Frontal cortex (tissue), 4 donors: ENCODE results near the gene NHERF1. TPM values are rescaled to one million over a fixed set of nuclear protein-coding genes. Genes with fewer than 3 reads are reported as not detected.
A peak's percentile ranks its signal among the peaks of the same experiment; 100 is the strongest.

Experiments used
- DNase-seq, 2 donors: peaks; one replicate each; pipeline ENCODE4 v3.0.0; 2012; ENCODE audit warnings: low spot score in 2 of 2
- FAIRE-seq: peaks from 2 replicates; lab custom pipeline; 2012; peaks lifted over from hg19 to GRCh38; lab: Jason Lieb, UNC
- total RNA-seq: library from RNA; depleted of rRNA; stranded (reverse); fragments of >200 nt; gene quantifications from one replicate; pipeline ENCODE4 v1.2.3, GENCODE V29; 2014
- donor health status: control.
- donor health status: control.
- donor health status: control.

Gene NHERF1
- total RNA-seq: 4.1 TPM

- no peak for FAIRE-seq
- peak; percentile 97 to 98 for DNase-seq
Observed at GRCh38 chr17:74748529-74749278, at the start of gene NHERF1. Gene NHERF1 (plus strand): TSS chr17:74748628. CDS start chr17:74748847, 219 bp downstream.

- FAIRE-seq: no peak
Observed at GRCh38 chr17:74699236-74699635, 49.2 kb upstream of the NHERF1 start.

DNA sequence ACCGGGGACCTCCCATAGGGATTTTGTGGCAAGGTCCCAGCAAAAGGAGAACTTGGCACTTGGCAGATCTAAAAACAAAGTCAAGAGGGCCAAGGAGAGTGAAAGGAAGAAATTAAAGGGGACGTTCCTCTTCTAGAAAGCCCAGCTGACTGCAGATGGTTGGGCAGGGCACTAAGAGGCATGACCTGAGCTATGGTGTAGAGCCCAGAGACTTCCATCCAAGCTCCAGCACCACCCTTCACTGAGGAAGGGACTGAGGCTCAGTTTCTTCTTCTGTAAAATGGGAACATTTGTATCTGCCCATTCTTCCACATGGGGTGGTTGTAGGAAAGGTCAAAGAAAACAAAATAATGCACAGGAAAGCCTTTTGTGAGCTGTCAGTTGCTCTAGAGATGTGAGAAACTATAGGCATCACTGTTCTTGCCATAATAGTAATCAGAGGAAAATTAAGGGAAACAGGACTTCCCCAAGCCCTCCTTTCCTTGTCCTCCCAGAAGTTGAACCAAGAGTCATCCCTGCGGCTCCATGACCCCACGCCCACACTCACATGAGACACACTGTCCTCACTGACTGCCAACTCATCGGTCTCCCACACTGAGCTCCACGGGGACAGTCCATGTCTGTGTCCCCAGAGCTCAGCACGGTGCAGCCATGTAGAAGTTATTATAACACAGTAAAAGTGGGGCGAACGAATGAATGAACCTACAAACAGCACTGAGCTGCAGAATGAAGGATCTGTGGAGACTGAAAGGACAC lies 46.1 kb upstream of the NHERF1 start:
- no peak for FAIRE-seq
- DNase-seq: no peak

More at GRCh38 chr17:74699236-74699635, 49.2 kb upstream of the NHERF1 start:
- DNase-seq: no peak

- no peak for DNase-seq
- FAIRE-seq: no peak
Observed at GRCh38 chr17:74703311-74703710, 45.1 kb upstream of the NHERF1 start.

DNA sequence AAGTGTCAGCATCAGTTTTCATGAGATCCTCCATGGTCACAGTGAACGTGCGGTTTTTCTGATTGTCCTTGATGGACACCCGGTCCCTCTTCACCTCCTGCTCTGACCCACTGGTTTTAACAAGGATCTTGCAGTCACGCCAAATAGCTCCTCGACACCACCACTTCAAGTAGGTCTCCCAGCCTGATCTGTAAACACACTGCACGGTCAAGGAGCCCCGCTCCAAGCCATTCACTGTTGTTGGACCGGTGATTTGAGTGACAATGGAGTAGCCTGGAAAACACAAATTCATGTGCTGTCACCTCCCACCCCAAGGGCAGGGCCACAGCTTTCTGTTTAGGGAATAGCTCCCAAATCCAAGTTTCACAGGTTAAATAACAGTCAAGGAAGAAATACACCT lies 43.9 kb upstream of the NHERF1 start:
- DNase-seq (no peak), FAIRE-seq (no peak)

- DNase-seq (no peak), FAIRE-seq (no peak)
Observed at GRCh38 chr17:74711058-74711824, 37.2 kb upstream of the NHERF1 start.

GRCh38 chr17:74712301-74712700 lies 36.1 kb upstream of the NHERF1 start:
- FAIRE-seq: no peak

GRCh38 chr17:74712756-74713155 lies 35.7 kb upstream of the NHERF1 start, which contains the start of gene CD300LF:
Gene CD300LF (minus strand): TSS chr17:74712923. CDS start chr17:74712866, 57 bp downstream.
- no peak for DNase-seq
- FAIRE-seq: no peak

More at GRCh38 chr17:74712301-74712700, 36.1 kb upstream of the NHERF1 start:
- no peak for DNase-seq

DNA sequence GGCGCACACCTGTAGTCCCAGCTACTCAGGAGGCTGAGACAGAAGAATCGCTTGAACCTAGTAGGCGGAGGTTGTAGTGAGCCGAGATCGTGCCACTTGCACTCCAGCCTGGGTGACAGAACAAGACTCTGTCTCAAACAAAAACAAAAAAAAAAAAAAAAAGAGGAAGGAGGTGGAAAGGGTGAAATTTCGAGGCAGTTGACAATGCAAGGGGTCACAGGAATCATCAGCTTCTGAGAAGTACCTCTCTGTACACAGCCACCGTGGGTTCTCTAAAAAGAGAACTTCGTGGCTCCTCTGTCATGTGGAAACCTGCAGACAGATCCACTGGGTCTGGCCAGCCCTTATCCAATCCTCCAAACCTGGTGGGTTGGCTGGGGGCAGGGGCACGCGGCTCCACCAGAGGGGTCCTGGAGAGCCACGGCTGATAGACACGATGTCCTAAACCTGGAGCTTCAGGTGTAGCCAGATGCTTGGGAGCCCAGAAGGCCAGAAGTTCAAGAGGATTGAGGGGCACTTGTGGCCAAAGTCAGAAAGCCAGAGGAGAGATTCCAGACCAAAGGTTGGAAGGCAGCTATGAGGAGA lies 35.2 kb upstream of the NHERF1 start:
- FAIRE-seq (no peak), DNase-seq (no peak)

DNA sequence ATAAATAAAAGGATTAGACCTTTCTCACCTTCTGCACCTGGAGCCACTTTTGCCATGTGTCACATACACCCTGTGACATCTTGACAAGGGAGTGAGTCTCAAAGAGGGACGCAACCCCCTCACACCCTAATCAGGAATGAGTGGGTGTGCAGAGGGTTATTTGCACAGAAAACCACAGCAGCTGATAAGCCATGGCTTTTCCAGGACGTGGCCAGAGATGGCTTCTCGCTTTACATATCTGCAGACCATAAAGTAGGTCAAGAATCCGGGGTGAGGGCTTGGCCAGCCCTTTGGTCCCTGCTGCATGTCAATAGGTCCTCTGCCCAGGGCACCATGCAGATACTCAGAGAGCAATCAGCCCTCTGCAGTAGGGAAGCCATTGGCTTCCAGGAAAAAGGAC lies 33.3 kb upstream of the NHERF1 start:
- FAIRE-seq (no peak), DNase-seq (no peak)

GRCh38 chr17:74720506-74720905 lies 27.9 kb upstream of the NHERF1 start:
- DNase-seq (no peak), FAIRE-seq (no peak)

GRCh38 chr17:74722782-74723181 lies 25.6 kb upstream of the NHERF1 start:
- FAIRE-seq: no peak

GRCh38 chr17:74723891-74724290 lies 24.5 kb upstream of the NHERF1 start:
- FAIRE-seq: no peak
- DNase-seq: no peak

More at GRCh38 chr17:74722782-74723181, 25.6 kb upstream of the NHERF1 start:
- no peak for DNase-seq

- DNase-seq: no peak
- FAIRE-seq: no peak
Observed at GRCh38 chr17:74725111-74725510, 23.3 kb upstream of the NHERF1 start.

- FAIRE-seq (no peak), DNase-seq (no peak)
Observed at GRCh38 chr17:74728033-74728701, 20.3 kb upstream of the NHERF1 start.

DNA sequence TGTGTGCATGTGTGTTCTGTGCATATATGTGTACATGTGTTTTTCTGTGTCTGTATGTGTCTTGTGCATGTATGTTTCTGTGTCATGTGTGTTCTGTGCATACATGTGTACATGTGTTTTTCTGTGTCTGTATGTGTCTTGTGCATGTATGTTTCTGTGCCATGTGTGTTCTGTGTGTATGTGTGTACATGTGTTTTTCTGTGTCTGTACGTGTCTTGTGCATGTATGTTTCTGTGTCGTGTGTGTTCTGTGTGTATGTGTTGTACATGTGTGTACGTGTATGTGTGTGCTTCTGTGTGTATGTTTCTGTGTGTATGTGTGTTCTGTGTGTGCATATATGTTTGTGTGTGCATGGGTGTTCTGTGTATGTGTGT lies 19.7 kb upstream of the NHERF1 start:
- DNase-seq: no peak
- no peak for FAIRE-seq

GRCh38 chr17:74729368-74729767 lies 19.1 kb upstream of the NHERF1 start:
- FAIRE-seq: no peak
- no peak for DNase-seq

GRCh38 chr17:74729866-74730265 lies 18.6 kb upstream of the NHERF1 start:
- DNase-seq (no peak), FAIRE-seq (no peak)

GRCh38 chr17:74730491-74731346 lies 17.7 kb upstream of the NHERF1 start:
- FAIRE-seq (no peak), DNase-seq (no peak)
